GM23338 (cell line): ENCODE measurements around the gene GDI2. TPM values are rescaled to one million over a fixed set of nuclear protein-coding genes. Genes with fewer than 3 reads are reported as not detected.

Experiments
- ATAC-seq: fragments of 200-7000 bp; cut with Tn5 transposase; 3 replicates; pipeline ENCODE4 v1.9.1; 2020
- DNase-seq: peaks from one replicate; pipeline ENCODE4 v3.0.0-alpha.2; 2015; ENCODE audit warnings: low spot score
- H2AFZ ChIP-seq: fragments of 200-600 bp; sonication (generic); 2 replicates; pipeline ENCODE4 v1.8.0; 2016; ENCODE audit warnings: antibody characterized with exemption, mild to moderate bottlenecking, moderate library complexity
- H3F3A ChIP-seq: fragments of 200-600 bp; sonication (generic); replicated peaks from 2 replicates; pipeline ENCODE4 v1.8.0; 2017; ENCODE audit warnings: antibody characterized with exemption, mixed run types, low read depth
- H3K27ac ChIP-seq: fragments of 200-600 bp; sonication (generic); 2 replicates; pipeline ENCODE4 v1.6.1; 2016; ENCODE audit warnings: low read depth
- H3K27me3 ChIP-seq: fragments of 200-600 bp; sonication (generic); 2 replicates; pipeline ENCODE4 v1.8.0; 2016; ENCODE audit warnings: mild to moderate bottlenecking, mixed run types, moderate library complexity; ENCODE audit not compliant: insufficient read depth
- H3K36me3 ChIP-seq: fragments of 200-600 bp; sonication (generic); 2 replicates; pipeline ENCODE4 v1.8.0; 2016; ENCODE audit warnings: mild to moderate bottlenecking; ENCODE audit not compliant: insufficient read depth
- H3K4me1 ChIP-seq: fragments of 200-600 bp; sonication (generic); 2 replicates; pipeline ENCODE4 v1.8.0; 2016; ENCODE audit warnings: mild to moderate bottlenecking, moderate library complexity; ENCODE audit not compliant: insufficient read depth
- H3K4me2 ChIP-seq: fragments of 200-600 bp; sonication (generic); 2 replicates; pipeline ENCODE4 v1.7.1; 2017; ENCODE audit warnings: mixed run types
- H3K4me3 ChIP-seq: fragments of 200-600 bp; sonication (generic); 2 replicates; pipeline ENCODE4 v1.6.1; 2016; ENCODE audit warnings: mixed run types
- H3K79me2 ChIP-seq: fragments of 200-600 bp; sonication (generic); replicated peaks from 2 replicates; pipeline ENCODE4 v1.8.0; 2017; ENCODE audit warnings: mild to moderate bottlenecking; ENCODE audit not compliant: insufficient read depth
- H3K9me2 ChIP-seq: fragments of 200-600 bp; sonication (generic); 2 replicates; pipeline ENCODE4 v1.8.0; 2017; ENCODE audit not compliant: insufficient read depth
- H4K20me1 ChIP-seq: fragments of 200-600 bp; sonication (generic); replicated peaks from 2 replicates; pipeline ENCODE4 v1.8.0; 2017; ENCODE audit warnings: mild to moderate bottlenecking; ENCODE audit not compliant: insufficient read depth
- H3K27ac Mint-ChIP-seq: 2 replicates; pipeline ENCODE4 v1.8.0; 2020; ENCODE audit warnings: inconsistent platforms, mild to moderate bottlenecking, moderate library complexity, mixed read lengths
- H3K27me3 Mint-ChIP-seq: 3 replicates; pipeline ENCODE4 v1.8.0; 2022; ENCODE audit warnings: low read depth, mild to moderate bottlenecking, moderate library complexity, mixed read lengths, inconsistent platforms; ENCODE audit not compliant: insufficient read depth, poor library complexity
- H3K36me3 Mint-ChIP-seq: 3 replicates; pipeline ENCODE4 v1.8.0; 2021; ENCODE audit warnings: low read depth, mild to moderate bottlenecking, inconsistent platforms, moderate library complexity, mixed read lengths
- H3K4me1 Mint-ChIP-seq: 3 replicates; pipeline ENCODE4 v1.8.0; 2020; ENCODE audit warnings: mild to moderate bottlenecking, inconsistent platforms, mixed read lengths
- H3K4me3 Mint-ChIP-seq: 3 replicates; pipeline ENCODE4 v1.8.0; 2021; ENCODE audit warnings: moderate library complexity, mild to moderate bottlenecking, inconsistent platforms, mixed read lengths
- H3K9me3 Mint-ChIP-seq: 3 replicates; pipeline ENCODE4 v1.8.0; 2020; ENCODE audit warnings: moderate library complexity, mild to moderate bottlenecking, inconsistent platforms, mixed read lengths
- CREB1 ChIP-seq: fragments of 250-450 bp; sonication (Bioruptor Pico); IDR thresholded peaks from 2 replicates; pipeline ENCODE4 v1.5.0; 2020; ENCODE audit warnings: low read depth, mild to moderate bottlenecking, moderate library complexity
- CTCF ChIP-seq, 2 experiments: fragments of 200-600 bp in 1 of 2; sonication (generic) in 1 of 2; conservative IDR thresholded peaks; 2 replicates each; pipeline versions ENCODE4 v1.5.1 to v1.6.1; 2016 to 2017; ENCODE audit warnings: antibody characterized with exemption in 2 of 2, low read depth in 2 of 2, mild to moderate bottlenecking in 2 of 2, moderate library complexity in 1 of 2
- ETS1 ChIP-seq: IDR thresholded peaks from 2 replicates; pipeline ENCODE4 v1.6.1; 2016; ENCODE audit warnings: antibody characterized with exemption
- EZH2 ChIP-seq: fragments of 200-600 bp; sonication (generic); IDR thresholded peaks from one replicate; pipeline ENCODE4 v1.8.0; 2017; ENCODE audit warnings: antibody characterized with exemption, mild to moderate bottlenecking, low read depth; ENCODE audit not compliant: unreplicated experiment
- EZH2phosphoT487 ChIP-seq: fragments of 200-600 bp; sonication (generic); IDR thresholded peaks from one replicate; pipeline ENCODE4 v1.8.1; 2018; ENCODE audit warnings: antibody characterized with exemption; ENCODE audit not compliant: unreplicated experiment
- NANOG ChIP-seq: IDR thresholded peaks from 2 replicates; pipeline ENCODE4 v1.6.1; 2016; ENCODE audit warnings: antibody characterized with exemption, borderline replicate concordance
- POLR2AphosphoS5 ChIP-seq: IDR thresholded peaks from 2 replicates; pipeline ENCODE4 v1.6.1; 2016; ENCODE audit warnings: antibody characterized with exemption, low read depth
- STAT1 ChIP-seq: IDR thresholded peaks from one replicate; pipeline ENCODE4 v1.6.1; 2016; ENCODE audit warnings: antibody characterized with exemption; ENCODE audit not compliant: unreplicated experiment
- ZNF114 ChIP-seq: fragments of 250-450 bp; sonication (Bioruptor Pico); IDR thresholded peaks from 2 replicates; pipeline ENCODE4 v1.5.0; 2020; ENCODE audit warnings: mild to moderate bottlenecking, moderate library complexity
- ZNF331 ChIP-seq: fragments of 250-450 bp; sonication (Bioruptor Pico); IDR thresholded peaks from 2 replicates; pipeline ENCODE4 v1.5.0; 2020; ENCODE audit warnings: low read depth, mild to moderate bottlenecking, moderate library complexity
- polyA plus RNA-seq: library from polyadenylated mRNA; unstranded; fragments of >200 nt; fragmentation: Nextera tagmentation; extraction: Ambion mirVana; gene quantifications from 2 replicates; pipeline ENCODE4 v1.2.1, GENCODE V29; 2016
- total RNA-seq: library from RNA; depleted of rRNA; stranded (reverse); fragments of >200 nt; shearing (Covaris generic); gene quantifications from 2 replicates; pipeline ENCODE4 v1.2.3, GENCODE V29; 2014
- TF ChIP-seq, protein P1 (sequence below): IDR thresholded peaks from one replicate; pipeline ENCODE4 v1.6.1; 2018; ENCODE audit warnings: antibody characterized with exemption; ENCODE audit not compliant: unreplicated experiment
- TF ChIP-seq, protein P2 (sequence below): fragments of 250-450 bp; sonication (Bioruptor Pico); IDR thresholded peaks from 2 replicates; pipeline ENCODE4 v1.5.0; 2020; ENCODE audit warnings: mild to moderate bottlenecking, moderate library complexity

The GDI2 gene
- total and polyA plus RNA-seq, 2 experiments from 2014 or later: 269 to 505 TPM

DNA sequence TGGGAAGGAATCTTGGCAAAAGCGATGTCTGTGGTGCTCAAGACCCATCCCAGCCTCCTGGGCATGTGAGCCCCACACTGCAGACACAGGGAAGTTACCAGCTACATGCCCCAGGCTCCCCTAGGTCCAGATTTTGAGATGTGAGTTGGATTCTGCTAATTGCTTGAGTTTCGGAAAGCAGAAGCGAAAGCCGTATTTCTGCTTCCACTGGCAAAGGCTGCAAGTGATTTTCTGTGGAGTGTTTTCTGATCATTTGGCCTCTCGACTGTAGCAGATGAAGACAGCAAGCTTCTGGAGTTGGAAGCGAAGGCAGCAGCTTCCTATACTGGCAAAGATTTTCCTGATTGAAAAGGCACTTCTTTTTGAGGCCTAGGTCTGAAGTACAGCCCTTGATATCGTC, 46.8 kb upstream of the GDI2 start (continued):
- no peak for TF ChIP-seq CTCF (conservative IDR thresholded peaks at IDR 0.05; ENCODE audit: low read depth in 2 of 2)
- TF ChIP-seq, protein P1, sequence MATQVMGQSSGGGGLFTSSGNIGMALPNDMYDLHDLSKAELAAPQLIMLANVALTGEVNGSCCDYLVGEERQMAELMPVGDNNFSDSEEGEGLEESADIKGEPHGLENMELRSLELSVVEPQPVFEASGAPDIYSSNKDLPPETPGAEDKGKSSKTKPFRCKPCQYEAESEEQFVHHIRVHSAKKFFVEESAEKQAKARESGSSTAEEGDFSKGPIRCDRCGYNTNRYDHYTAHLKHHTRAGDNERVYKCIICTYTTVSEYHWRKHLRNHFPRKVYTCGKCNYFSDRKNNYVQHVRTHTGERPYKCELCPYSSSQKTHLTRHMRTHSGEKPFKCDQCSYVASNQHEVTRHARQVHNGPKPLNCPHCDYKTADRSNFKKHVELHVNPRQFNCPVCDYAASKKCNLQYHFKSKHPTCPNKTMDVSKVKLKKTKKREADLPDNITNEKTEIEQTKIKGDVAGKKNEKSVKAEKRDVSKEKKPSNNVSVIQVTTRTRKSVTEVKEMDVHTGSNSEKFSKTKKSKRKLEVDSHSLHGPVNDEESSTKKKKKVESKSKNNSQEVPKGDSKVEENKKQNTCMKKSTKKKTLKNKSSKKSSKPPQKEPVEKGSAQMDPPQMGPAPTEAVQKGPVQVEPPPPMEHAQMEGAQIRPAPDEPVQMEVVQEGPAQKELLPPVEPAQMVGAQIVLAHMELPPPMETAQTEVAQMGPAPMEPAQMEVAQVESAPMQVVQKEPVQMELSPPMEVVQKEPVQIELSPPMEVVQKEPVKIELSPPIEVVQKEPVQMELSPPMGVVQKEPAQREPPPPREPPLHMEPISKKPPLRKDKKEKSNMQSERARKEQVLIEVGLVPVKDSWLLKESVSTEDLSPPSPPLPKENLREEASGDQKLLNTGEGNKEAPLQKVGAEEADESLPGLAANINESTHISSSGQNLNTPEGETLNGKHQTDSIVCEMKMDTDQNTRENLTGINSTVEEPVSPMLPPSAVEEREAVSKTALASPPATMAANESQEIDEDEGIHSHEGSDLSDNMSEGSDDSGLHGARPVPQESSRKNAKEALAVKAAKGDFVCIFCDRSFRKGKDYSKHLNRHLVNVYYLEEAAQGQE: no peak
- no peak for TF ChIP-seq EZH2
- no peak for TF ChIP-seq CREB1 (CRISPR knock-in tag)
- TF ChIP-seq NANOG: no peak
- no peak for TF ChIP-seq ZNF114
- TF ChIP-seq EZH2phosphoT487: no peak
- TF ChIP-seq ETS1: no peak
- TF ChIP-seq ZNF331 (CRISPR knock-in tag): no peak
- no peak for TF ChIP-seq POLR2AphosphoS5

DNA sequence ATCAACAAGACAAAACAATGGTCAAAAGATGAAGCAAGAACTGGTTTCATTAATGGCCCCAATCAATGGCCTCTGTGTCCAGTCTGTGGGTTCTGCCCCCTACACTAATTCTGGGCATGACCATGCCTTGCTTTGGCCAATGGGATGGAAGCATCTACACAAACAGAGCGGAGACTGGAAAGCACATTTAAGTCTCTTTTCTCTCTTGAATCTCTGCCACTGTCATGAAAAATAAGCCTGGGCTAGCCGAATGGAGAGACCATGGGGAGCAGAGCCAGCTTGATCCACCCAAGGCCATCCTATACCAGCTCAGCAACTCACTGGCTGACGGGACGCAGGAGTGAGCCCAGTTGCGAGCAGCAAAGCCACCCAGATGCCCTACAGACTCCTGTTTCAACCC, 45.6 kb upstream of the GDI2 start:
- Histone ChIP-seq H3K79me2 (no peaks in the 10 kb centered on the region), H3K27me3 (no peaks in the 10 kb centered on the region), H3K27ac (no peak overlapping the region), H3K4me2 (no peak overlapping the region), H3K4me3 (no peak overlapping the region), H2AFZ (no peak overlapping the region), H3K4me1 (no peaks in the 10 kb centered on the region), H3K9me2 (no peaks in the 10 kb centered on the region), H4K20me1 (no peaks in the 10 kb centered on the region), H3K36me3 (no peaks in the 10 kb centered on the region), H3F3A (no peaks in the 10 kb centered on the region)
- no peak overlapping the region for H3K27ac Mint-ChIP-seq
- DNase-seq (no peak), ATAC-seq (no peak)
- H3K9me3 Mint-ChIP-seq: peaks cover 3% of the 10 kb centered on the region
- peaks cover 1% of the 10 kb centered on the region for H3K27me3 Mint-ChIP-seq
- no peak overlapping the region for H3K4me3 Mint-ChIP-seq
- peaks cover 4% of the 10 kb centered on the region; the same call in 1 of the 3 replicates for H3K4me1 Mint-ChIP-seq
- H3K36me3 Mint-ChIP-seq: peaks cover 19% of the 10 kb centered on the region; the same call in 2 of the 3 replicates
- TF ChIP-seq EZH2phosphoT487 (no peak), EZH2 (no peak), STAT1 (no peak), ZNF114 (no peak), NANOG (no peak), CREB1 (CRISPR knock-in tag) (no peak), ZNF331 (CRISPR knock-in tag) (no peak)
- TF ChIP-seq, protein P2, sequence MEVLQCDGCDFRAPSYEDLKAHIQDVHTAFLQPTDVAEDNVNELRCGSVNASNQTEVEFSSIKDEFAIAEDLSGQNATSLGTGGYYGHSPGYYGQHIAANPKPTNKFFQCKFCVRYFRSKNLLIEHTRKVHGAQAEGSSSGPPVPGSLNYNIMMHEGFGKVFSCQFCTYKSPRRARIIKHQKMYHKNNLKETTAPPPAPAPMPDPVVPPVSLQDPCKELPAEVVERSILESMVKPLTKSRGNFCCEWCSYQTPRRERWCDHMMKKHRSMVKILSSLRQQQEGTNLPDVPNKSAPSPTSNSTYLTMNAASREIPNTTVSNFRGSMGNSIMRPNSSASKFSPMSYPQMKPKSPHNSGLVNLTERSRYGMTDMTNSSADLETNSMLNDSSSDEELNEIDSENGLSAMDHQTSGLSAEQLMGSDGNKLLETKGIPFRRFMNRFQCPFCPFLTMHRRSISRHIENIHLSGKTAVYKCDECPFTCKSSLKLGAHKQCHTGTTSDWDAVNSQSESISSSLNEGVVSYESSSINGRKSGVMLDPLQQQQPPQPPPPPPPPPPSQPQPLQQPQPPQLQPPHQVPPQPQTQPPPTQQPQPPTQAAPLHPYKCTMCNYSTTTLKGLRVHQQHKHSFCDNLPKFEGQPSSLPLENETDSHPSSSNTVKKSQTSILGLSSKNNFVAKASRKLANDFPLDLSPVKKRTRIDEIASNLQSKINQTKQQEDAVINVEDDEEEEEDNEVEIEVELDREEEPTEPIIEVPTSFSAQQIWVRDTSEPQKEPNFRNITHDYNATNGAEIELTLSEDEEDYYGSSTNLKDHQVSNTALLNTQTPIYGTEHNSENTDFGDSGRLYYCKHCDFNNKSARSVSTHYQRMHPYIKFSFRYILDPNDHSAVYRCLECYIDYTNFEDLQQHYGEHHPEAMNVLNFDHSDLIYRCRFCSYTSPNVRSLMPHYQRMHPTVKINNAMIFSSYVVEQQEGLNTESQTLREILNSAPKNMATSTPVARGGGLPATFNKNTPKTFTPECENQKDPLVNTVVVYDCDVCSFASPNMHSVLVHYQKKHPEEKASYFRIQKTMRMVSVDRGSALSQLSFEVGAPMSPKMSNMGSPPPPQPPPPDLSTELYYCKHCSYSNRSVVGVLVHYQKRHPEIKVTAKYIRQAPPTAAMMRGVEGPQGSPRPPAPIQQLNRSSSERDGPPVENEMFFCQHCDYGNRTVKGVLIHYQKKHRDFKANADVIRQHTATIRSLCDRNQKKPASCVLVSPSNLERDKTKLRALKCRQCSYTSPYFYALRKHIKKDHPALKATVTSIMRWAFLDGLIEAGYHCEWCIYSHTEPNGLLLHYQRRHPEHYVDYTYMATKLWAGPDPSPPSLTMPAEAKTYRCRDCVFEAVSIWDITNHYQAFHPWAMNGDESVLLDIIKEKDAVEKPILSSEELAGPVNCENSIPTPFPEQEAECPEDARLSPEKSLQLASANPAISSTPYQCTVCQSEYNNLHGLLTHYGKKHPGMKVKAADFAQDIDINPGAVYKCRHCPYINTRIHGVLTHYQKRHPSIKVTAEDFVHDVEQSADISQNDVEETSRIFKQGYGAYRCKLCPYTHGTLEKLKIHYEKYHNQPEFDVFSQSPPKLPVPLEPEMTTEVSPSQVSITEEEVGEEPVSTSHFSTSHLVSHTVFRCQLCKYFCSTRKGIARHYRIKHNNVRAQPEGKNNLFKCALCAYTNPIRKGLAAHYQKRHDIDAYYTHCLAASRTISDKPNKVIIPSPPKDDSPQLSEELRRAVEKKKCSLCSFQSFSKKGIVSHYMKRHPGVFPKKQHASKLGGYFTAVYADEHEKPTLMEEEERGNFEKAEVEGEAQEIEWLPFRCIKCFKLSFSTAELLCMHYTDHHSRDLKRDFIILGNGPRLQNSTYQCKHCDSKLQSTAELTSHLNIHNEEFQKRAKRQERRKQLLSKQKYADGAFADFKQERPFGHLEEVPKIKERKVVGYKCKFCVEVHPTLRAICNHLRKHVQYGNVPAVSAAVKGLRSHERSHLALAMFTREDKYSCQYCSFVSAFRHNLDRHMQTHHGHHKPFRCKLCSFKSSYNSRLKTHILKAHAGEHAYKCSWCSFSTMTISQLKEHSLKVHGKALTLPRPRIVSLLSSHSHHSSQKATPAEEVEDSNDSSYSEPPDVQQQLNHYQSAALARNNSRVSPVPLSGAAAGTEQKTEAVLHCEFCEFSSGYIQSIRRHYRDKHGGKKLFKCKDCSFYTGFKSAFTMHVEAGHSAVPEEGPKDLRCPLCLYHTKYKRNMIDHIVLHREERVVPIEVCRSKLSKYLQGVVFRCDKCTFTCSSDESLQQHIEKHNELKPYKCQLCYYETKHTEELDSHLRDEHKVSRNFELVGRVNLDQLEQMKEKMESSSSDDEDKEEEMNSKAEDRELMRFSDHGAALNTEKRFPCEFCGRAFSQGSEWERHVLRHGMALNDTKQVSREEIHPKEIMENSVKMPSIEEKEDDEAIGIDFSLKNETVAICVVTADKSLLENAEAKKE (CRISPR knock-in tag): no peak
